RWPE1 (cell line): ENCODE measurements around the gene C9.
"Not testable (repeated sequence)": the region's sequence is repeated elsewhere in the genome, so short reads cannot be mapped to it uniquely, and the experiment has no call there.

Experiments
- CTCF ChIA-PET: fragments of 350-600 bp; sonication (Branson Sonifier 250); formaldehyde crosslinking; extraction: SDS; loops from one replicate; lab custom pipeline; 2021; lab: Yijun Ruan, JAX
- POLR2A ChIA-PET: fragments of 400-600 bp; formaldehyde crosslinking; extraction: SDS; loops from one replicate; lab custom pipeline; 2020; ENCODE audit warnings: antibody characterized with exemption; ENCODE audit not compliant: low non-redundant PET; lab: Yijun Ruan, JAX
- DNase-seq: peaks from one replicate; pipeline ENCODE4 v3.0.0; 2012; ENCODE audit warnings: low spot score
- H3K27ac ChIP-seq: fragments of 450-650 bp; 2 replicates; pipeline ENCODE4 v1.5.1; 2017
- TF ChIP-seq, protein P1 (sequence below): fragments of 450-650 bp; conservative IDR thresholded peaks from 2 replicates; pipeline ENCODE4 v1.5.1; 2017; ENCODE audit warnings: low read depth, mild to moderate bottlenecking

C9 gene

DNA sequence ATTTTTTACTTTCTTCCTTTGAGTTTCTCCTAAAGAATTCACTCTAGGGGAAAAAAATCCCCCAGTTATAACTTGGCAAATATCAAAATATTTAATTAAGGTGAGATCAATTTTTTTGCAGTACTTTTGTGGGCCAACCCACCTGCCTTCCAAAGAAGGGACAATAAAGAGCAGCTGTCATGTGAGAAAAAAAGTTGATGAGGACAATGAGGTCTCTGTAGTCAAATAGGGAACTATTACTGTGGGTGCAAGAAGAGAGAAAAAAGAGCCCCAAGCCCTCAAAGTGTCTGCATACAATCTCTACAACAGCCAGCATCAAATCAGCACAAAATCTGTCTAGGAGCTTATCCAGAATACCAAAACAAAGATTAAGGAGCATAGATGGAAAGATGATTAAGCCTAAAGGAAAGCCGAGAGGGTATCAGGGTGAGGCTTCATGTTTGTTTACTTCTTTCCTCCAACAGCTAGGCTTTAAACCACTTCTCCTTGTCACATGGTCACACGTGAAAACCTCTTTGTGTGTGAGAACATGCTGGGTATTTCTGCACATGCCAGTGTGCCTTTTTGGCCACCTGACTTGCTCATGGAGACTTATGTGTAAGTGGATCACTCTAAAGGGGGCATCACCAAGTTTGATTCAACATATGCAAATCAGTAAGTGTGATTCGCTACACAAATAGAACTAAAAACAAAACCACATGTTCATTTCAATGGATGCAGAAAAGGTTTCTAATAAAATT lies 125.8 kb downstream of the C9 start:
- POLR2A ChIA-PET = no interaction called here
- H3K27ac ChIP-seq = no peak overlapping the region
- DNase-seq = no peak
- TF ChIP-seq, protein P1, sequence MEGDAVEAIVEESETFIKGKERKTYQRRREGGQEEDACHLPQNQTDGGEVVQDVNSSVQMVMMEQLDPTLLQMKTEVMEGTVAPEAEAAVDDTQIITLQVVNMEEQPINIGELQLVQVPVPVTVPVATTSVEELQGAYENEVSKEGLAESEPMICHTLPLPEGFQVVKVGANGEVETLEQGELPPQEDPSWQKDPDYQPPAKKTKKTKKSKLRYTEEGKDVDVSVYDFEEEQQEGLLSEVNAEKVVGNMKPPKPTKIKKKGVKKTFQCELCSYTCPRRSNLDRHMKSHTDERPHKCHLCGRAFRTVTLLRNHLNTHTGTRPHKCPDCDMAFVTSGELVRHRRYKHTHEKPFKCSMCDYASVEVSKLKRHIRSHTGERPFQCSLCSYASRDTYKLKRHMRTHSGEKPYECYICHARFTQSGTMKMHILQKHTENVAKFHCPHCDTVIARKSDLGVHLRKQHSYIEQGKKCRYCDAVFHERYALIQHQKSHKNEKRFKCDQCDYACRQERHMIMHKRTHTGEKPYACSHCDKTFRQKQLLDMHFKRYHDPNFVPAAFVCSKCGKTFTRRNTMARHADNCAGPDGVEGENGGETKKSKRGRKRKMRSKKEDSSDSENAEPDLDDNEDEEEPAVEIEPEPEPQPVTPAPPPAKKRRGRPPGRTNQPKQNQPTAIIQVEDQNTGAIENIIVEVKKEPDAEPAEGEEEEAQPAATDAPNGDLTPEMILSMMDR = no peak
- CTCF ChIA-PET = interaction anchor here (0.6 to 0.8 kb wide), 2 partner anchors 31 to 234 kb away, joined by 3 read pairs; no protein-coding TSS in a partner anchor

DNA sequence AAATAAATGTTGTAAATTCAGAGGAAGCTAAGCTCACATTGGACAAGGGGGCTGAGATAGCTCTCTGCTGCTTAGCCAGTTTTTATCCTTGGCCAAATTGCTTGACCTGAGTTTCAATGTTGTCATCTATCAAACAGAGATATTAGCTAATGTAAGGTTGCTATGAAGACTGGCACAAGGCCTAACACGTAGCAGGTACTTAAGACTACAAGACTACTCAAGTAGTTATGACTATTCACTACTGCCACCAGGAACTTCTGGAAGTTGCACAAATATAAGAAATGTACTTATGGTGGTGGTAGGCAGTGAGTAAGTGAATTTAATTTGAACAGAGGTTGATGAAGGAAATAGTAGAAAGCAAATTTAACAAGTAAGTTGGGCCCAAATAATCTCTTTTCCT lies 127.6 kb downstream of the C9 start:
- no peak for DNase-seq
- ChIA-PET CTCF (interaction anchor here (1.5 kb wide), 1 partner anchor 19 kb away, joined by 5 read pairs; no protein-coding TSS in a partner anchor), POLR2A (no interaction called here)
- H3K27ac ChIP-seq = no peak overlapping the region
- TF ChIP-seq, protein P1 = no peak

- DNase-seq = no peak
- CTCF ChIA-PET = interaction anchor here (0.6 to 1.5 kb wide), 3 partner anchors 9 to 23 kb away, joined by 3 to 5 read pairs (median 3); no protein-coding TSS in a partner anchor
- TF ChIP-seq, protein P1 = no peak
- H3K27ac ChIP-seq = no peak overlapping the region
- POLR2A ChIA-PET = no interaction called here
Measured at GRCh38 chr5:39235648-39236047, 128.6 kb downstream of the C9 start.

GRCh38 chr5:39234494-39234893 lies 129.8 kb downstream of the C9 start:
- CTCF ChIA-PET, DNase-seq, H3K27ac ChIP-seq, POLR2A ChIA-PET: not testable (repeated sequence)
